H1 (cell line): ENCODE measurements around the gene ACACA. TPM values are rescaled to one million over a fixed set of nuclear protein-coding genes. Genes with fewer than 3 reads are reported as not detected.

Experiments
- ASH2L ChIP-seq: fragments of 200-600, 300-600 bp; sonication (generic); IDR thresholded peaks from one replicate; pipeline ENCODE4 v1.7.1; 2017; ENCODE audit warnings: low read length
- RXRA ChIP-seq: IDR thresholded peaks from 2 replicates; pipeline ENCODE4 v1.6.1; 2011; ENCODE audit warnings: low read depth, mild to moderate bottlenecking, low read length, moderate library complexity; ENCODE audit not compliant: insufficient read depth
- polyA plus RNA-seq, 7 experiments: library from polyadenylated mRNA; depleted of rRNA in 3 of 7; stranded (reverse) in 5 of 7; unstranded in 2 of 7; fragments of >200 nt in 5 of 7; fragments of 200-250 nt in 2 of 7; gene quantifications; 1 replicate in 5 of 7; 2 replicates in 1 of 7; 4 replicates in 1 of 7; pipeline versions ENCODE4 v1.2.1 to v1.2.3, GENCODE V29; 2011 to 2013; ENCODE audit warnings: missing spikeins in 2 of 7, mixed read lengths in 2 of 7
- total RNA-seq: library from RNA; stranded (reverse); fragmentation: NEBNext Ultra II Directional; extraction: Animal tissue kit (Norgen Biotek cat#: 25700); gene quantifications from 2 replicates; pipeline ENCODE4 v1.2.1, GENCODE V29; 2021

ACACA gene
- total and polyA plus RNA-seq, 2 of the 8 experiments (the other 6 are each of a cell fraction or from before 2014, with no cell fraction given) = 74.0 to 160 TPM

- TF ChIP-seq RXRA = no peak
- peak; percentile 15 for TF ChIP-seq ASH2L
- TF ChIP-seq, all 59 proteins: peak for 4
Observed at GRCh38 chr17:37359682-37360188, 46.9 kb downstream of the ACACA start (continued).
